Measurements from ENCODE around the gene OSBPL8.

GRCh38 chr12:76379261-76379660, 180.3 kb downstream of the OSBPL8 start:
- TF ChIP-seq TAF1 (IDR thresholded peaks at IDR 0.05; ENCODE audit: low read depth, low read length), result no peak
- TF ChIP-seq POLR2A (IDR thresholded peaks at IDR 0.05; ENCODE audit: low read depth, low read length), result no peak
- no peak for TF ChIP-seq POLR2AphosphoS5 (IDR thresholded peaks at IDR 0.05; ENCODE audit: low read depth, low read length)

All from GM12891 (cell line).